Common myeloid progenitor, CD34-positive (primary cell): ENCODE data around the gene INPP5J.

ENCODE experiments used
- CTCF ChIA-PET: fragments of 350-600 bp; sonication (Branson Sonifier 250); formaldehyde crosslinking; loops from one replicate; lab custom pipeline; 2021; ENCODE audit warnings: antibody characterized with exemption; lab: Charles Lee
- POLR2A ChIA-PET: fragments of 350-600 bp; sonication (Branson Sonifier 250); formaldehyde crosslinking; loops from one replicate; lab custom pipeline; 2021; ENCODE audit warnings: antibody characterized with exemption; lab: Charles Lee
- DNase-seq, 3 donors: peaks; one replicate each; pipeline versions ENCODE4 v3.0.0 to v3.0.0-alpha.2; 2013
- H3K27ac ChIP-seq, 2 experiments: 1 replicate in 1 of 2; 2 replicates in 1 of 2; pipeline ENCODE4 v1.7.0; 2013; ENCODE audit warnings: inconsistent platforms in 2 of 2, low read length in 2 of 2, mild to moderate bottlenecking in 2 of 2, low read depth in 1 of 2, moderate library complexity in 1 of 2; ENCODE audit not compliant: severe bottlenecking in 2 of 2, insufficient read depth in 1 of 2, poor library complexity in 1 of 2
- H3K27me3 ChIP-seq, 5 experiments: replicated peaks in 2 of 5; 1 replicate in 3 of 5; 2 replicates in 2 of 5; pipeline versions ENCODE4 v1.6.1 to v1.7.0; 2013; ENCODE audit warnings: low read length in 4 of 5, mild to moderate bottlenecking in 2 of 5, moderate library complexity in 2 of 5, inconsistent platforms in 1 of 5; ENCODE audit not compliant: insufficient read depth in 5 of 5, control insufficient read depth in 4 of 5
- H3K36me3 ChIP-seq, 4 experiments: 1 replicate in 2 of 4; 2 replicates in 2 of 4; pipeline versions ENCODE4 v1.6.1 to v1.7.0; 2013; ENCODE audit warnings: low read length in 3 of 4, control low read depth in 1 of 4, mild to moderate bottlenecking in 1 of 4; ENCODE audit not compliant: control insufficient read depth in 4 of 4, insufficient read depth in 4 of 4
- H3K4me1 ChIP-seq, 4 experiments: 1 replicate in 3 of 4; 2 replicates in 1 of 4; pipeline versions ENCODE4 v1.6.1 to v1.7.1; 2013; ENCODE audit warnings: low read length in 3 of 4, mild to moderate bottlenecking in 3 of 4, control low read depth in 1 of 4, inconsistent platforms in 1 of 4, moderate library complexity in 1 of 4; ENCODE audit not compliant: control insufficient read depth in 4 of 4, insufficient read depth in 4 of 4; ENCODE audit errors: control extremely low read depth in 1 of 4
- H3K4me3 ChIP-seq, 7 experiments: 1 replicate in 4 of 7; 2 replicates in 3 of 7; pipeline versions ENCODE4 v1.5.1 to v1.7.0; 2013; ENCODE audit warnings: mild to moderate bottlenecking in 7 of 7, low read length in 6 of 7, moderate library complexity in 6 of 7, inconsistent platforms in 2 of 7, low read depth in 2 of 7, control low read depth in 1 of 7; ENCODE audit not compliant: insufficient read depth in 4 of 7, control insufficient read depth in 1 of 7; ENCODE audit errors: extremely low read depth in 1 of 7
- H3K9me3 ChIP-seq, 5 experiments: 1 replicate in 4 of 5; 2 replicates in 1 of 5; pipeline versions ENCODE4 v1.6.1 to v1.7.1; 2013; ENCODE audit warnings: low read length in 4 of 5, mild to moderate bottlenecking in 2 of 5, inconsistent platforms in 1 of 5, low read depth in 1 of 5, moderate library complexity in 1 of 5; ENCODE audit not compliant: control insufficient read depth in 4 of 5, insufficient read depth in 2 of 5; ENCODE audit errors: control extremely low read depth in 1 of 5
- WGBS: methylation state at CpG from one replicate; pipeline ENCODE4 v1.1.5; 2013; ENCODE audit not compliant: insufficient coverage; 5-methylcytosine and 5-hydroxymethylcytosine counted together

The INPP5J gene

DNA sequence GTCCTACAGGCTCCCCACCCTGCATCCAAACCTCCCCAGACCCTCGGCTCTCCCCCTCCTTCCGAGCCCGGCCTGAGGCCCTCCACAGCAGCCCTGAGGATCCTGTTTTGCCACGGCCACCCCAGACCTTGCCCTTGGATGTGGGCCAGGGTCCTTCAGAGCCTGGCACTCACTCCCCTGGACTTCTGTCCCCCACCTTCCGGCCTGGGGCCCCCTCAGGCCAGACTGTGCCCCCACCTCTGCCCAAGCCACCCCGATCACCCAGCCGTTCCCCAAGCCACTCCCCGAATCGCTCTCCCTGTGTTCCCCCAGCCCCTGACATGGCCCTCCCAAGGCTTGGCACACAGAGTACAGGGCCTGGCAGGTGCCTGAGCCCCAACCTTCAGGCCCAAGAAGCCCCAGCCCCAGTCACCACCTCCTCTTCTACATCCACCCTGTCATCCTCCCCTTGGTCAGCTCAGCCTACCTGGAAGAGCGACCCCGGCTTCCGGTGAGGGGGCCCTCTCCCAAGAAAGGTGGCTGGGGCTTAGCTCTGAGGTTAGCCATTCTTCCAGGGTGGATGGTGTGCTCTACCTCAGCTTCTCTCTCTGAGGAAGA is 2.9 kb downstream of the INPP5J start:
- Histone ChIP-seq H3K4me1 (peaks cover 0 to 5% (median 2%) of the 10 kb centered on the region in 4 experiments), H3K9me3 (no peaks in the 10 kb centered on the region), H3K27ac (no peak overlapping the region), H3K27me3 (no peaks in the 10 kb centered on the region), H3K36me3 (no peaks in the 10 kb centered on the region), H3K4me3 (no peak overlapping the region)
- ChIA-PET POLR2A (no interaction called here), CTCF (interaction anchor here (0.9 kb wide), 1 partner anchor 30 kb away, joined by 3 read pairs; no protein-coding TSS in a partner anchor)
- 98% methylated on average over 9 of the region's 12 CpGs for WGBS
- no peak for DNase-seq

DNA sequence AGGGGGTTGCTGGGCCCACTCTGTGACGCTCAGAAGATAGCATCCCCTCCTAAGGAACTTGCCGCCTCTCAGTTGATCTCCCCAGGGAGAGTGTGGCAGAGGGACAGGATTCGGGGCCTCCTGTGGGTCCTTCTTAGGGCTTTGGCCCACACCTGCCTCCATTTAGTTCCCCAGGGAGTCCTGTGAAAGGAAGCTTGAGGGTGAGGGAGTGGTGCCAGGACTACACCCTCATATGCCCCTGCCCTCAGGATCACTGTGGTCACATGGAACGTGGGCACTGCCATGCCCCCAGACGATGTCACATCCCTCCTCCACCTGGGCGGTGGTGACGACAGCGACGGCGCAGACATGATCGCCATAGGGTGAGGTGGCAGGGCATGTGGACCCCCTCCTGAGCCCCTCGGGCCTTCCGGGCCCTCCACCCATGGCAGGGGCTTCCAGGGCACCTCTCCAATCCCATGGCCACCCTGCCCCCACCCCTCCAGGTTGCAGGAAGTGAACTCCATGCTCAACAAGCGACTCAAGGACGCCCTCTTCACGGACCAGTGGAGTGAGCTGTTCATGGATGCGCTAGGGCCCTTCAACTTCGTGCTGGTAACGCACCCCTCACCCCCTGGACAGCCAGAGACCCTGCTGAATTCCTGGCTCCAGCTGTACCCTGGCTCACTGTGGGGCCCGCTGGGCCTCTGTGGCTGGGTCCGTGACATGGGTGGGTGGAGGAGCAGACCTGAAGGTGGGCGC is 3.5 kb downstream of the INPP5J start:
- no peak for DNase-seq
- Histone ChIP-seq H3K27me3 (no peaks in the 10 kb centered on the region), H3K9me3 (no peaks in the 10 kb centered on the region), H3K4me1 (peaks cover 0 to 5% (median 2%) of the 10 kb centered on the region in 4 experiments), H3K4me3 (no peak overlapping the region), H3K36me3 (no peaks in the 10 kb centered on the region), H3K27ac (no peak overlapping the region)
- ChIA-PET CTCF (interaction anchor here (0.9 kb wide), 1 partner anchor 31 kb away, joined by 3 read pairs; no protein-coding TSS in a partner anchor), POLR2A (no interaction called here)
- WGBS: 98% methylated on average over 14 of the region's 22 CpGs

DNA sequence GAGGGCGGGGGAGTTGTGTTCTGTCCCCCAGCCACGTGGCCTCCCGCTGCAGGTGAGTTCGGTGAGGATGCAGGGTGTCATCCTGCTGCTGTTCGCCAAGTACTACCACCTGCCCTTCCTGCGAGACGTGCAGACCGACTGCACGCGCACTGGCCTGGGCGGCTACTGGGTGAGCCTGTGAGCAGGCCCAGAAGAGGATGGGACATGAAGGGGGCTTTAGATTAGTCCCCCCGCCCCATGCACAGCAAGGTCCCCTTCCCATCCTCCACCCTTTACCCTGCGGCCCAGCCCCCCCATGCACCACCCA is 4.1 kb downstream of the INPP5J start:
- peaks cover 0 to 5% (median 2%) of the 10 kb centered on the region in 4 experiments for H3K4me1 ChIP-seq
- H3K4me3 ChIP-seq: no peak overlapping the region
- H3K36me3 ChIP-seq: no peaks in the 10 kb centered on the region
- H3K27ac ChIP-seq: no peak overlapping the region
- CTCF ChIA-PET: no interaction called here
- WGBS: 69% methylated on average over 7 of the region's 13 CpGs
- DNase-seq: no peak
- POLR2A ChIA-PET: no interaction called here
- H3K9me3 ChIP-seq: no peaks in the 10 kb centered on the region
- no peaks in the 10 kb centered on the region for H3K27me3 ChIP-seq

DNA sequence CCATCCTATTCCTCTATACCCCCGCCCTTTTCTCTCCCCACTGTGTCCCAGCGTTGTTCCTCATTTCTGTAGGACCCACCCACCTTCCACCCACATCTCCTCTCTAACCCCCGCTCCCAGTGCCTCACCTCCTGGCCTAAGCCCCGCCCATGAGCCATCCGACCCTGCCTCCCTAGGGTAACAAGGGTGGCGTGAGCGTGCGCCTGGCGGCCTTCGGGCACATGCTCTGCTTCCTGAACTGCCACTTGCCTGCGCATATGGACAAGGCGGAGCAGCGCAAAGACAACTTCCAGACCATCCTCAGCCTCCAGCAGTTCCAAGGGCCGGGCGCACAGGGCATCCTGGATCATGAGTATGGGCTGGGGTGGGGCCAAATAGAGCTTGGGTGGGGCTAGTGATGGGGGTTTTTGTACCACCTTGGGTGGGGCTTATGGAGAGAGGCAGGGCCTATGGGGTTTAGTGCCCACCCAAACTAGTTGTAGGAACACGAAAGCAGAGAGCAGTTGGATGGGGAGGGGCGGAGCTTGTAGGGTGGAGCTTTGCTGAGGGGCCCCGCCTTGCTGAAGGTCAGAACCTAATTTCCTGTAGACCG is 4.5 kb downstream of the INPP5J start:
- CTCF ChIA-PET: interaction anchor here (0.8 to 1.3 kb wide), 3 partner anchors 11 to 21 kb away, joined by 3 read pairs; partner anchors contain the start of gene SELENOM
- POLR2A ChIA-PET: no interaction called here

DNA sequence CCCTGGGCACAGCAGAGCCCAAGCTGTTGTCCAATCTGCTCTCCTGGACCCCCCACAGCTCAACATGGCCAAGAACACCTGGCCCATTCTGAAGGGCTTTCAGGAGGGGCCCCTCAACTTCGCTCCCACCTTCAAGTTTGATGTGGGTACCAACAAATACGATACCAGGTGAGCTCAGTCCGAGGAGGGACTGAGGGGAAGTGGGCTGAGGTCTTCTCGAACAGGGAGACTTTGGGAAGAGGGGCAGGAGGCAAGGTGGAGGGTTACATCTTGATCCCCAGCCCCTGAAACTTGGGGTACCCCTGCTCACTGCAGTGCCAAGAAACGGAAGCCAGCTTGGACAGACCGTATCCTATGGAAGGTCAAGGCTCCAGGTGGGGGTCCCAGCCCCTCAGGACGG is 5.4 kb downstream of the INPP5J start:
- WGBS: 97% methylated on average over 7 of the region's 7 CpGs
- Histone ChIP-seq H3K27ac (no peak overlapping the region), H3K36me3 (no peaks in the 10 kb centered on the region), H3K27me3 (no peaks in the 10 kb centered on the region), H3K9me3 (no peaks in the 10 kb centered on the region), H3K4me3 (no peak overlapping the region), H3K4me1 (peaks cover 0 to 4% (median 1%) of the 10 kb centered on the region in 4 experiments)
- DNase-seq: no peak
- POLR2A ChIA-PET: no interaction called here
- CTCF ChIA-PET: interaction anchor here (0.8 to 1.3 kb wide), 4 partner anchors 10 to 20 kb away, joined by 3 read pairs; partner anchors contain the start of gene SELENOM

More for the DNA sequence above, 4.5 kb downstream of the INPP5J start:
- H3K27me3 ChIP-seq: no peaks in the 10 kb centered on the region
- H3K36me3 ChIP-seq: no peaks in the 10 kb centered on the region
- H3K4me1 ChIP-seq: peaks cover 0 to 5% (median 2%) of the 10 kb centered on the region in 4 experiments
- no peak overlapping the region for H3K27ac ChIP-seq
- no peaks in the 10 kb centered on the region for H3K9me3 ChIP-seq
- 35% methylated on average over 12 of the region's 19 CpGs for WGBS
- peak; percentile 22 to 73 (median 69) for DNase-seq
- no peak overlapping the region for H3K4me3 ChIP-seq

DNA sequence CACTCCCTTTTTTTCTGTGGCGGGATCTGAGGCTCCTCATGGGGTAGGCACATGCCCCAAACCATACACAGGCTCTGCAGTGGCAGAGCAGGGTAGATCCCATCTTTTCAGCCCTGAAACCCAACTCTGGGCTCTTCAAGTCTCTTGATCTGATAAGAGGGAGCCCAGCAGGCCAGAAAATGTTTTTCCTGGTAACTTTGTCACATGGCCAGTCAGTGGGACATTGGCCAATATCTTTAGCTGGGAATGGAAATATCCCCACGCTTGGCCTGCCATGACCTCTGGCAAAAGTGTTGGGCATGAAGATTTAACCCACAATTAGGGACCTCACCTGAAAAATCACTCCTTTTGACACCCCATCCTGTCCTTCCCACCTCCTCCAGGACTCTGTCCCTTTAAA is 8.1 kb downstream of the INPP5J start:
- H3K36me3 ChIP-seq: no peaks in the 10 kb centered on the region
- 100% methylated on average over 1 of the region's 2 CpGs for WGBS
- no peak overlapping the region for H3K4me3 ChIP-seq
- ChIA-PET CTCF (no interaction called here), POLR2A (no interaction called here)
- H3K27ac ChIP-seq: no peak overlapping the region
- H3K27me3 ChIP-seq: no peaks in the 10 kb centered on the region
- H3K9me3 ChIP-seq: no peaks in the 10 kb centered on the region
- peaks cover 0 to 4% (median 1%) of the 10 kb centered on the region in 4 experiments for H3K4me1 ChIP-seq
- no peak for DNase-seq

DNA sequence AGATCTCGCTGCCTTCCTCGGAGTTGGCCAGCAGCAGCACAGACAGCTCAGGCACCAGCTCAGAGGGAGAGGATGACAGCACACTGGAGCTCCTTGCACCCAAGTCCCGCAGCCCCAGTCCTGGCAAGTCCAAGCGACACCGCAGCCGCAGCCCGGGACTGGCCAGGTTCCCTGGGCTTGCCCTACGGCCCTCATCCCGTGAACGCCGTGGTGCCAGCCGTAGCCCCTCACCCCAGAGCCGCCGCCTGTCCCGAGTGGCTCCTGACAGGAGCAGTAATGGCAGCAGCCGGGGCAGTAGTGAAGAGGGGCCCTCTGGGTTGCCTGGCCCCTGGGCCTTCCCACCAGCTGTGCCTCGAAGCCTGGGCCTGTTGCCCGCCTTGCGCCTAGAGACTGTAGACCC is 11.1 kb downstream of the INPP5J start:
- POLR2A ChIA-PET: no interaction called here
- Histone ChIP-seq H3K4me3 (no peak overlapping the region), H3K27me3 (no peaks in the 10 kb centered on the region), H3K27ac (no peak overlapping the region), H3K4me1 (no peaks in the 10 kb centered on the region), H3K36me3 (no peaks in the 10 kb centered on the region), H3K9me3 (no peaks in the 10 kb centered on the region)
- 98% methylated on average over 19 of the region's 19 CpGs for WGBS
- CTCF ChIA-PET: no interaction called here
- DNase-seq: no peak
